ENCODE data around the gene SCTR.

DNA sequence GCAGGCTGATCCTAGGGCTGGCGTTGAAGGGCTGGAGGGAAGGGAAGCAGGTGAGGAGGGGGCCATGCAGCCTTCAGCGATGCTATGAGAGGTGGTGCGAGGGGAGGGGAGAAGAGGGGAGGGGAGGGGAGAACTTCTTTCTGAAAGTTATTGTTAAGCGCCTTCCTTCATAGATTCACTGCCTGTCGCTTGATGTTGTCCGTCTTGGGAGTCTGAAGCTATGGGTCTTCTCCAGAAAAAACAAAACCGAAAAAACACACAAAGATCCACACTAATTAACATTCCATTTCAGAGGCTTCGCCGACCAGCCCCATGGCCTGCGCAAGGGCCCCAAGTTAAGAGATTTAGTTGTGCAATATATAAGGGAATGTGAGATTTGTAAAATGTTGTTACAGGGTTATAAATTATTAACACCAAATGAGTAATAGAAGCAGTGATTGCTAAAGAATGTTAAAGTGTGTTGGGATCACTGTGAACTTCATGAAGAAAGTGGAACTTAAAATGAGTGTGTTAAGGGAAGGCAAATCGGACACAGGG lies 20.7 kb upstream of the SCTR start:
- TF ChIP-seq, protein P1, sequence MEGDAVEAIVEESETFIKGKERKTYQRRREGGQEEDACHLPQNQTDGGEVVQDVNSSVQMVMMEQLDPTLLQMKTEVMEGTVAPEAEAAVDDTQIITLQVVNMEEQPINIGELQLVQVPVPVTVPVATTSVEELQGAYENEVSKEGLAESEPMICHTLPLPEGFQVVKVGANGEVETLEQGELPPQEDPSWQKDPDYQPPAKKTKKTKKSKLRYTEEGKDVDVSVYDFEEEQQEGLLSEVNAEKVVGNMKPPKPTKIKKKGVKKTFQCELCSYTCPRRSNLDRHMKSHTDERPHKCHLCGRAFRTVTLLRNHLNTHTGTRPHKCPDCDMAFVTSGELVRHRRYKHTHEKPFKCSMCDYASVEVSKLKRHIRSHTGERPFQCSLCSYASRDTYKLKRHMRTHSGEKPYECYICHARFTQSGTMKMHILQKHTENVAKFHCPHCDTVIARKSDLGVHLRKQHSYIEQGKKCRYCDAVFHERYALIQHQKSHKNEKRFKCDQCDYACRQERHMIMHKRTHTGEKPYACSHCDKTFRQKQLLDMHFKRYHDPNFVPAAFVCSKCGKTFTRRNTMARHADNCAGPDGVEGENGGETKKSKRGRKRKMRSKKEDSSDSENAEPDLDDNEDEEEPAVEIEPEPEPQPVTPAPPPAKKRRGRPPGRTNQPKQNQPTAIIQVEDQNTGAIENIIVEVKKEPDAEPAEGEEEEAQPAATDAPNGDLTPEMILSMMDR (conservative IDR thresholded peaks at IDR 0.05; ENCODE audit: low read depth, low read length) = no peak
- no peak for TF ChIP-seq EZH2 (IDR thresholded peaks at IDR 0.05; ENCODE audit: low read length, unreplicated experiment)
